NCI-H345 treated with DMSO at 0.1 percent for 48 hours (cell line): Measurements from ENCODE around the gene NARS2.

Experiments used
- DNase-seq: peaks from one replicate; lab custom pipeline; 2025; ENCODE audit not compliant: unreplicated experiment; lab: John Stamatoyannopoulos, UW

NARS2 gene

GRCh38 chr11:78417175-78417887 lies 157.3 kb downstream of the NARS2 start, which contains the start of gene GAB2:
Gene GAB2 (minus strand): TSS chr11:78417820. CDS start chr11:78417720, 100 bp downstream.
- peak; percentile 49 for DNase-seq

GRCh38 chr11:78416285-78417174 lies 158.1 kb downstream of the NARS2 start:
- peak; percentile 64 for DNase-seq

GRCh38 chr11:78415338-78415737 lies 159.3 kb downstream of the NARS2 start:
- DNase-seq, result no peak

DNA sequence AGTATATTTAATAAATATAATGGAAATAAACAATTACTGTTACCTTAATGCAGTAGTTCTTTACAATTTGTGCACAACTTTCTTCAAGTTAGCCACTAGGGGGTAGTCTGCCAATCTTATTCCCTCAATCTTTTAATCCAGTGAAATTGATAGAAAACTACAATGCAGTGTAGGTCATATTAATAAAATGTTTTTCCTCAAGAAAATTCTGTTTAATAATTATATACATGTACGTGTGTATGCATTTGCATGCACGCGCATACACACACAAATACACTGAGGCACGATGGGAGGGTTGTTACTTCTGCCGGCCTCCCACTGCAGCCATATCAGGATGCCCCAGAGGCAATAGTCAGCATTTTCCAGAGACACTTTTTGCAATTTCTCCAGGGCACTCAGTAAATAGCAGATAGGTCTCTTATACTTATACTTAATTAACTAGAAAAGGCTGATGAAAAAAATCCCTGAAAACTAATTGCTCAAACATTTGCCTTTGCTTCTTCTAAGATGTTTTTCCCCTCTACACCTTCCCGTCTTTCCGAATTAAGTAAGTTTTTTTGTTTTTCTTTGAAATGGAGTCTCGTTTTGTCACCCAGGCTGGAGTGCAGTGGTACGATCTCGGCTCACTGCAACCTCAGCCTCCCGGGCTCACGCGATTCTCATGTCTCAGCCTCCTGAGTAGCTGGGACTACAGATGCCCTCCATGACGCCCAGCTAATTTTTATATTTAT lies 160.2 kb downstream of the NARS2 start:
- no peak for DNase-seq

- DNase-seq, result no peak
Measured at GRCh38 chr11:78408619-78409018, 166.0 kb downstream of the NARS2 start.

DNA sequence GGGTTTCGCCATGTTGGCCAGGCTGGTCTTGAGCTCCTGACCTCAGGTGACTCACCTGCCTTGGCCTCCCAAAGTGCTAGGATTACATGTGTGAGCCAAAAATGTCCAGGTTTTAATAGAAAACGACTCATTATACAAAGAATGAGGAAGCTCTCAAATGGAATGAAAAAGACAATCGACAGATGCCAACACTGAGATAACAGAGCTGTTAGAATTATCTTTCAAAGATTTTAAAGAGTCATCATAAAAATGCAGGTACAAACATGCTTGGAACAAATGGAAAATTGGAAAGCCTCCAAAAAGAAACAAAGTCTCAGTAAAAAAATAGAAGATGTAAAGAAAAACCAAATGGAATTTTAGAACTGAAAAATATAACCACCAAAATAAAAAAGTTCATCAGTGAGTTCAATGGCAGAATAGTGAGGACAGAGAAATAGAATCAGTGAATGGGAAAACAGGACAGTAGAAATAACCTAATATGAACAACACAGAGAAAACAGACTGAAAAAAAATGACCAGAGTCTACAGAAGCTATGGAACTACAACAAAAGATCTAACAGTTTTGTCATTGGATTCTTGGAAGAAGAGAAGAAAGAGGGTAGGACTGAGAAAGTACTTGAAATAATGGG lies 168.0 kb downstream of the NARS2 start:
- no peak for DNase-seq

DNA sequence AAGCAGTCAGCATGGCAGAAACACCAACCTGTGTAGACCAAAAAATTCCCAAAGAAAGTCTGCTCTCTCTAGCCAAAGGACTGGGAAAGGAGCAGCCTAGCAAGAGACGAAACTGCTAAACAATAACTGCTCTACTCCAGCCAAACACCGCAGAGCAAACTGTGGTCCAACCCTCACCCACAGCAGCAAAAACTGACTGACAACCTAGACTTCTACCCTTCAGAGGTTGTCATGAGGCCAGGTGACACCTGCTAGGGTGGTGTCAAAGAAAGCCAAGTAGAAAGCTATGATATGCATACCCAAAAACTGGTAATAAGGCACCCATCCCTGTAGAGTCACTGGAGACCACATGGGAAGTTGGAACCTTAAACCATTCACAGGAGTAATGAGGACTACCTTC lies 168.9 kb downstream of the NARS2 start:
- DNase-seq, result no peak

- no peak for DNase-seq
Measured at GRCh38 chr11:78403781-78404180, 170.9 kb downstream of the NARS2 start.

DNA sequence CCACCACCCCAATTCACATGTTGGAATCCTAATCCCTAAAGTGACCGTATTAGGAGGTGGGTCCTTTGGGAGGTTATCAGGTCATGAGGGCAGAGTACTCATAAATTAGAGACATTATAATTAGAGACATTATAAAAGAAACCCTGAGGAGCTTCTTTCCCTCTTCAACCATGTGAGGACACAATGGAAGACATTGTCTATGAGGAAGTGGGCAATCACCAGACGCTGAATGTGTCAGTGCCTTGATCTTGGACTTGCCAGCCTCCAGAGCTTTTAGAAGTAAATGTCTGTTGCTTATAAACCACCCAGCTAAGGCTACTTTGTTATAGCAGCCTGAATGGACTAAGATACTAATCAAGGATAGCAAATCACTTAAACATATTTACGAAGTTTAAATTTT lies 171.8 kb downstream of the NARS2 start:
- no peak for DNase-seq

- DNase-seq, result no peak
Measured at GRCh38 chr11:78400702-78401101, 174.0 kb downstream of the NARS2 start.

- no peak for DNase-seq
Measured at GRCh38 chr11:78400116-78400515, 174.5 kb downstream of the NARS2 start.

DNA sequence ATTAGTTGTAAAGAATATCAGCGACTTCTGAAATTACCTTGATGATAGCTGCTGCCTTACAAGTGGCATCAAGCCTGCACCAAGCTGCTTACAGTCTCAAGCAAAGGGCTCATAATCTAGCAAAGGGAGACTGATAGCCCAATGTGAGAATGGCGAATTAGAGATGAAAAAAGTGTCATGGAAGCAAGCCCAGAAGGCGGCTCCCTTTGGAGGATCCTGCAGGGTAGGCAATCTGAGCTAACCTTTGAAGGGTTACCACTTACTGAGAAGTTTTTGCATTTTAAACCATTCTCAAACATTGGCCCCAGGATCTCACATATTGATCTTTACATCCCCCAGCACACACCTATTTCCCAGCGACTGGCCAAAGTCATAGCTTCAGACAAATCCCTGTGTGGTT lies 175.5 kb downstream of the NARS2 start:
- no peak for DNase-seq

- DNase-seq, result no peak
Measured at GRCh38 chr11:78398715-78399114, 175.9 kb downstream of the NARS2 start.

GRCh38 chr11:78397398-78397797 lies 177.3 kb downstream of the NARS2 start:
- no peak for DNase-seq

DNA sequence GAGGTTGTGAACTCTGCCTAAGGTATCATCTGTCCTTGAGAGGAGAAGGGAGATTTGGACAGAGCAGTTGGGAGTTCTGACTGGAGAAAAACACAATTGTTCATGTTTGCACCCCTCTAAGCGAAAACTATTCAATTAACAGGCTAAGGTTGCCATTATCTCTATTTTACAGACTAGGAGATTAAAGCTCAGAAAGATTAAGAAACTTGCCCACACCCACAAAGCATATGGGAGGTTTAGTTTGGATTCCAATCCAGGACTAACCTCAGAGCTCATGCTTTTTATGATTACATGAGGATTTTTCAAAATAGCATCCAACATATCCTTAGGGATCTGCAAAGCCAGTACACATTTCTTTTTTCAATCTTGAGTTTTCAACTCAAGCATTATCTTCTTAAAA lies 179.1 kb downstream of the NARS2 start:
- DNase-seq, result no peak

GRCh38 chr11:78392854-78393253 lies 181.8 kb downstream of the NARS2 start:
- no peak for DNase-seq

DNA sequence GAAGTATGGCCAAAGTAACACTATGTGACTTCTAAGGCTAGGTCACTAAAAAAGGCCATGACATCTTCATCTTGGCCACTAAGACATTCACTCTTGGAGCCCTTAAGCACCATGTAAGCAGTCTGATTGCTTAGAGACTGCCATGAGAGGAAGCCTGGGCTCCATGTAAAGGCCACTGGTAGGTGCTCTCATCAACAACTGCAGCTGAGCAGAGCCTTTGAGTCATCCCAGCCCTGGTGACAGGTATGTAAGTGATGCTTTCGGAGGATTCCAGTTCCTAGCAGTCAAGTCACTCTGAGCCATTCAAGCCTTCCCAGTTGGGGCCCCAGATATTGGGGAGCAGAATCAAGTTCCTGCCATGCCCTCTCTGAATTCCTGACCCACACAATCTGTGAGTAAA lies 183.2 kb downstream of the NARS2 start:
- no peak for DNase-seq

DNA sequence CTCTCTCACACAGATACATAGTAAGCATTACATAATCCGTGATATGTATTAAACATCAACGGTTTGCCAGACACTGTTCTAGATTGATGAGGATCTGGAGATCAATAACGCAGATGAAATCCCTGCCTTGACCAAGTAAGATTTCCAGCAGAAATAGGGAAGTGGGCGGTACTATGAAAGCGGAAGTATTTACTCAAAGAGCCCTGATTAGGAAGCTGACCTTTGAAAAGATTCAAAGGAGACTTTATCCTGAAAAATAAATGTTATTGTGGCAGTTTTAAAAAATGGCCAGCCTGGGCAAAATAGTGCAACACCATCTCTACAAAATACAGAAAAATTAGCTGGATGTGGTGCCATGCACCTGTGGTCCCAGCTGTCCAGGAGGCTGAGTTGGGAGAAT lies 183.9 kb downstream of the NARS2 start:
- DNase-seq, result no peak

DNA sequence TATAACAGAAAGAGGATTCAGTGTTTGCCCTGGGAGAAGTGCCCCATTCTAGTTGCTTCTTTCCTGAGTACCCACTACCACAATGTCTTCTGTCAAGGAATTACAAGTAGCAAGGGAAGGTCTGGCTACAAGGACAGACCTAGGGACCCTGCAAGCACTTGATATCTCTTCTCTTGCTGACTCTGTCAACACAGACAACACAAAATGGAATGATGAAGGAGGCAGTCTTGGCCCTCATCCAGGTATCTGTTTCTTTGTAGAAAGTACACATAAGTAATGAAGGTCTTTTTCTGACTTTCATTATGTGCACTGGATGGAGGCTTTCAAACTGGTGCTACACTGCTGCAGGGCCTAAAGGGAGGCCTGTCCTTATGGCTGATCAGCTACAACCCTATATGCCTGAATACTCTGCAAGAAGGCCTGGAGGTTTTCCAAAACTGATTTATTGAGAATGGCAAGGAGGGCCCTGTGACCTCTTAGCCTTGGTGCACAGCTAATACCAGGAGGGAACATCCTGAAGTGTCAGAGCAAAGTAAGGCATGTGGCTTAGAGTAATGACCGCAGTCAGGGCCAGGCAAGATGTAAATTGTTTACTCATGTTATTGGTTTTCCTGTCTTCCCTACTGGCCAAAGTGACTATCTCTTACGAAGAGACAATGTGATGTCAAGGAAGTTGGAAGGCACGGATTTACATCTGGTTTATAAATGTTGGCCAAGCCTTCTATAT lies 188.3 kb downstream of the NARS2 start:
- DNase-seq, result no peak
